ENCODE data around the gene CLNK.

CLNK gene

GRCh38 chr4:10495651-10496050 is 188.9 kb downstream of the CLNK start:
- no peak for DNase-seq

GRCh38 chr4:10492464-10492863 is 192.1 kb downstream of the CLNK start:
- DNase-seq, result no peak

GRCh38 chr4:10491401-10491800 is 193.2 kb downstream of the CLNK start:
- no peak for DNase-seq

- no peak for DNase-seq
Observed at GRCh38 chr4:10490996-10491395, 193.6 kb downstream of the CLNK start.

GRCh38 chr4:10482913-10483312 is 201.7 kb downstream of the CLNK start:
- no peak for DNase-seq

GRCh38 chr4:10480616-10481015 is 204.0 kb downstream of the CLNK start:
- DNase-seq, result no peak

GRCh38 chr4:10478621-10479020 is 205.9 kb downstream of the CLNK start:
- no peak for DNase-seq

GRCh38 chr4:10470505-10470904 is 214.1 kb downstream of the CLNK start:
- DNase-seq, result no peak

GRCh38 chr4:10466161-10466560 is 218.4 kb downstream of the CLNK start:
- no peak for DNase-seq

- no peak for DNase-seq
Observed at GRCh38 chr4:10462876-10463275, 221.7 kb downstream of the CLNK start.

- DNase-seq, result no peak
Observed at GRCh38 chr4:10461850-10462400, 222.6 kb downstream of the CLNK start.

- peak; percentile 65 to 68 for DNase-seq
Observed at GRCh38 chr4:10461091-10461849, 223.3 kb downstream of the CLNK start.

- no peak for DNase-seq
Observed at GRCh38 chr4:10460313-10461047, 224.1 kb downstream of the CLNK start.

GRCh38 chr4:10459305-10459704 is 225.3 kb downstream of the CLNK start:
- no peak for DNase-seq

GRCh38 chr4:10458177-10458576 is 226.4 kb downstream of the CLNK start:
- no peak for DNase-seq

GRCh38 chr4:10457255-10457801 is 227.2 kb downstream of the CLNK start, which contains the start of gene ZNF518B:
ZNF518B (minus strand) TSS chr4:10457426; CDS start chr4:10446328, 11,098 bp downstream.
- peak; percentile 74 to 76 for DNase-seq

- DNase-seq, result peak; percentile 47 to 60
Observed at GRCh38 chr4:10456595-10457254, 227.8 kb downstream of the CLNK start.

GRCh38 chr4:10456260-10456594 is 228.3 kb downstream of the CLNK start:
- no peak for DNase-seq

- no peak for DNase-seq
Observed at GRCh38 chr4:10455133-10455532, 229.4 kb downstream of the CLNK start.

GRCh38 chr4:10454726-10455125 is 229.8 kb downstream of the CLNK start:
- no peak for DNase-seq

- no peak for DNase-seq
Observed at GRCh38 chr4:10454121-10454520, 230.4 kb downstream of the CLNK start.

- no peak for DNase-seq
Observed at GRCh38 chr4:10448991-10449390, 235.6 kb downstream of the CLNK start.

GRCh38 chr4:10442976-10443375 is 241.6 kb downstream of the CLNK start:
- no peak for DNase-seq

All from activated CD4-positive, alpha-beta T cell treated with anti-CD3 and anti-CD28 coated beads for 4 hours (primary cell).